ENCODE results near the gene ATP6AP1. TPM values are rescaled to one million over a fixed set of nuclear protein-coding genes. Genes with fewer than 3 reads are reported as not detected.

The ATP6AP1 gene
- total and polyA plus RNA-seq, 10 donors, result 34.2 to 127 (median 82.0) TPM

DNA sequence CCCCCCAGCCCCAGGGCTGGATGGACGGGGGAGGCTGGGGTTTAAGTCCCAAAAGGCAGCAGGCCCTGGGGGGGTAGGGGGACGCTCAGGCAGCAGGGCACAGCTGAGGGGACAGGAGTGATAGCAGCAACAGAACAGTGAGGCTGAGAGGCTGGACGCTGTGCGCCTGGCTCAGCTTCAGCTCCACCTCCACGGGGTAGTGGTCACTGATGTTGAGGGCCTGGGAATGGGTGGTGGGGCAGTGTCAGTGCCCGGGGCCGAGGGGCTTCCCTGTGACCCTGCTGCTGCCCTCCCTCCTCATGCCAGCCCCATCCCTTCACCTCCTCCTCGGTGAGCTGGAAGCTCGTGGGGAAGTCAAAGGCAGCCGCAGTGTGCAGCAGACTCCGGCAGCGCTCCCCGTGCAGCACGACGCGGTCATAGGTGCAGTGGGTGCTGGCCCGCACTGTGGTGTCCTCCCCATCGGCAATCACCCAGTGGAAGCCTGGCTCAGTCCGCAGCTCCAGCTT lies 25.8 kb upstream of the ATP6AP1 start:
- Histone ChIP-seq H3K27ac (no peak overlapping the region), H3K27me3 (replicated peaks in 1 of 7) (no peaks in the 10 kb centered on the region), H3K36me3 (peaks cover 0 to 64% (median 19%) of the 10 kb centered on the region in 6 donors), H3K9me3 (no peaks in the 10 kb centered on the region), H3K4me1 (peaks cover 0 to 35% (median 17%) of the 10 kb centered on the region in 6 donors), H3K4me3 (no peak overlapping the region)
- TF ChIP-seq POLR2AphosphoS5 (IDR thresholded peaks at IDR 0.05), result peak in 1 of 3 donors; percentile 57
- TF ChIP-seq, protein P1, sequence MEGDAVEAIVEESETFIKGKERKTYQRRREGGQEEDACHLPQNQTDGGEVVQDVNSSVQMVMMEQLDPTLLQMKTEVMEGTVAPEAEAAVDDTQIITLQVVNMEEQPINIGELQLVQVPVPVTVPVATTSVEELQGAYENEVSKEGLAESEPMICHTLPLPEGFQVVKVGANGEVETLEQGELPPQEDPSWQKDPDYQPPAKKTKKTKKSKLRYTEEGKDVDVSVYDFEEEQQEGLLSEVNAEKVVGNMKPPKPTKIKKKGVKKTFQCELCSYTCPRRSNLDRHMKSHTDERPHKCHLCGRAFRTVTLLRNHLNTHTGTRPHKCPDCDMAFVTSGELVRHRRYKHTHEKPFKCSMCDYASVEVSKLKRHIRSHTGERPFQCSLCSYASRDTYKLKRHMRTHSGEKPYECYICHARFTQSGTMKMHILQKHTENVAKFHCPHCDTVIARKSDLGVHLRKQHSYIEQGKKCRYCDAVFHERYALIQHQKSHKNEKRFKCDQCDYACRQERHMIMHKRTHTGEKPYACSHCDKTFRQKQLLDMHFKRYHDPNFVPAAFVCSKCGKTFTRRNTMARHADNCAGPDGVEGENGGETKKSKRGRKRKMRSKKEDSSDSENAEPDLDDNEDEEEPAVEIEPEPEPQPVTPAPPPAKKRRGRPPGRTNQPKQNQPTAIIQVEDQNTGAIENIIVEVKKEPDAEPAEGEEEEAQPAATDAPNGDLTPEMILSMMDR (IDR thresholded peaks at IDR 0.05 in 8 of 11, conservative IDR thresholded peaks at IDR 0.05 in 3 of 11), result no peak
- intact Hi-C loops (cut with DNase I; ENCODE audit: low total_unique reads), result no loop called here
- DNase-seq, result no peak
- WGBS, 5 donors, result 79 to 91% (median 84%) methylated on average over 4 to 19 of the region's 19 CpGs

DNA sequence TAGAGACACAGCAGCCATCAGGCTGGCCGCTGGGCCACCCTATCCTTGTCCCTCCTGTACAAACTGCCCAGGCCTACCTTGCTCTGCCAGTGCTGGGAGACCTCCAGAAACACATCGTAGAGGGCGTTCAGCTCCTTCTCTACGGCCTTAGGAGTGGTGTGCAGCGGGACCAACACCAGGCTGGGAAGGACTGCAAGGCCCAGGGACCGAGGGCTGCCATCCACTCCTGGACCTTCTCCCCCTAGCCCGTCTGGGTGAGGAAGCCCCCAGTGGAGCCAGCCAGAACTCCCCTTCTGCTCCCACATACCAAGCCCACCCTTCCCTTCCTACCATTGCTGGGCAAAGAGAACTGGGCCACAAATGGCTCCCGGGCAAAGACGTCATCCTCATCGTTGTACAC lies 25.3 kb upstream of the ATP6AP1 start:
- DNase-seq, result no peak
- H3K27me3 ChIP-seq (replicated peaks in 1 of 7), result no peaks in the 10 kb centered on the region
- no peak overlapping the region for H3K27ac ChIP-seq
- 85 to 100% (median 89%) methylated on average over 1 to 10 of the region's 10 CpGs for WGBS, 5 donors
- intact Hi-C loops (cut with DNase I; ENCODE audit: low total_unique reads), result no loop called here
- TF ChIP-seq, protein P1 (IDR thresholded peaks at IDR 0.05 in 8 of 11, conservative IDR thresholded peaks at IDR 0.05 in 3 of 11), result no peak
- no peak for TF ChIP-seq POLR2AphosphoS5 (IDR thresholded peaks at IDR 0.05)
- H3K9me3 ChIP-seq, result no peaks in the 10 kb centered on the region
- H3K36me3 ChIP-seq, result peaks cover 0 to 64% (median 19%) of the 10 kb centered on the region in 6 donors
- no peak overlapping the region for H3K4me3 ChIP-seq
- H3K4me1 ChIP-seq, result peaks cover 0 to 40% (median 21%) of the 10 kb centered on the region in 6 donors

DNA sequence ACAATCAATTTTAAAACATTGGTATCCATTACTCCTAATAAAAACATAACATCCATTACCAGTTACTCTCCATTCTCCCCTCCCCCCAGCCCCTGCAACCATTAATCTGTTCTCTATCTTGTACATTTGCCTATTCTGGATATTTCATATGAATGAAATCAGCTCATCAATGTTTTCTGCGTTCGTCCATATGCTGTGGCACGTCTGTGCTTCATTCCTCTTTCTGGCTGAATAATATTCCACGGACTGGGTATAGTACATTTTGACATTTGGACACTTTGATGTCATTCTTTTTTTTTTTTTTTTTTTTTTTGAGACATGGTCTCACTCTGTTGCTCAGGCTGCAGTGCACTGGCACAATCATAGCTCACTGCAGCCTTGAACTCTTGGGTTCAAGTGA lies 24.6 kb upstream of the ATP6AP1 start:
- 79 to 96% (median 88%) methylated on average over 4 of the region's 4 CpGs for WGBS, 5 donors
- Histone ChIP-seq H3K4me1 (peaks cover 0 to 46% (median 25%) of the 10 kb centered on the region in 6 donors), H3K36me3 (peaks cover 0 to 64% (median 19%) of the 10 kb centered on the region in 6 donors), H3K27ac (no peak overlapping the region), H3K4me3 (no peak overlapping the region), H3K9me3 (no peaks in the 10 kb centered on the region), H3K27me3 (replicated peaks in 1 of 7) (no peaks in the 10 kb centered on the region)
- intact Hi-C loops (cut with DNase I; ENCODE audit: low total_unique reads), result no loop called here
- TF ChIP-seq POLR2AphosphoS5 (IDR thresholded peaks at IDR 0.05), result no peak
- no peak for TF ChIP-seq POLR2A (IDR thresholded peaks at IDR 0.05)
- TF ChIP-seq, protein P1 (IDR thresholded peaks at IDR 0.05 in 8 of 11, conservative IDR thresholded peaks at IDR 0.05 in 3 of 11), result no peak
- DNase-seq, result no peak

DNA sequence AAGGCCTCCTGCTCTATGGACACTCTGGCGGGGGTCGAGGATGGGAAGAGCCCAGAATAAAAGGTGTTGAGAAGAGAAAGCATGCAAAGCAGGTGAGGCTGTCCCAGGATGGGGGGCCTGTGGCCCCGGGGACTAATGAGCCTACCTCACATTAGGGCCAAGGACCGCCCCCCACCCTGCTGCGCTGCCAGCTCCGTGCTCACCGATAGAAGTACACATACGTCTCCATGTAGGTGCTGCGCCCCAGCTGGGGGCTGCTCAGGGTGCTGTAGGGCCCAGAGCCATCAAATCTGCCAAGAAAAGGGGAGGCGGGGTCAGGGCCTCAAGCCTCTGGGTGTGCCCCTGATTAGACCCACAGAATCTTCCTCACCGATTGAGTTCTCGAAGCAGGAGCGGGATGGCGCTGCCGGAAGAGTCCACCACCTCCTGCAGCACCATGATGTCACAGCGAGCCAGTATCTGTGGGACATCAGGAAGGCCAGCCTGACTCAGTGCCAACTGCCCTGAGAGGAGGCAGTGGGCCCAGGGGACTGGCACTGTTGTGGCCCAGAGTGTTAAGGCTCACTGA lies 23.8 kb upstream of the ATP6AP1 start:
- TF ChIP-seq POLR2AphosphoS5 (IDR thresholded peaks at IDR 0.05) (no peak), POLR2A (IDR thresholded peaks at IDR 0.05) (no peak)
- TF ChIP-seq, protein P1 (IDR thresholded peaks at IDR 0.05 in 8 of 11, conservative IDR thresholded peaks at IDR 0.05 in 3 of 11), result no peak
- H3K27ac ChIP-seq, result no peak overlapping the region
- no peak overlapping the region for H3K4me3 ChIP-seq
- intact Hi-C loops (cut with DNase I; ENCODE audit: low total_unique reads), result no loop called here
- H3K9me3 ChIP-seq, result no peaks in the 10 kb centered on the region
- DNase-seq, result no peak
- WGBS, 5 donors, result 80 to 96% (median 90%) methylated on average over 1 to 16 of the region's 16 CpGs
- peaks cover 0 to 46% (median 21%) of the 10 kb centered on the region in 6 donors for H3K4me1 ChIP-seq
- no peaks in the 10 kb centered on the region for H3K27me3 ChIP-seq (replicated peaks in 1 of 7)
- peaks cover 0 to 56% (median 17%) of the 10 kb centered on the region in 6 donors for H3K36me3 ChIP-seq
